GM20000 (cell line): ENCODE results near the gene PPP4C.
A peak's percentile ranks its signal among the peaks of the same experiment; 100 is the strongest.

Experiments used
- DNase-seq: peaks from one replicate; pipeline ENCODE4 v3.0.0; 2012; ENCODE audit warnings: low spot score
- TF ChIP-seq, protein P1 (sequence below): IDR thresholded peaks from 2 replicates; pipeline ENCODE4 v1.5.1; 2012; ENCODE audit warnings: mild to moderate bottlenecking, control low read depth; ENCODE audit errors: extremely low read depth, missing control alignments

PPP4C gene

DNA sequence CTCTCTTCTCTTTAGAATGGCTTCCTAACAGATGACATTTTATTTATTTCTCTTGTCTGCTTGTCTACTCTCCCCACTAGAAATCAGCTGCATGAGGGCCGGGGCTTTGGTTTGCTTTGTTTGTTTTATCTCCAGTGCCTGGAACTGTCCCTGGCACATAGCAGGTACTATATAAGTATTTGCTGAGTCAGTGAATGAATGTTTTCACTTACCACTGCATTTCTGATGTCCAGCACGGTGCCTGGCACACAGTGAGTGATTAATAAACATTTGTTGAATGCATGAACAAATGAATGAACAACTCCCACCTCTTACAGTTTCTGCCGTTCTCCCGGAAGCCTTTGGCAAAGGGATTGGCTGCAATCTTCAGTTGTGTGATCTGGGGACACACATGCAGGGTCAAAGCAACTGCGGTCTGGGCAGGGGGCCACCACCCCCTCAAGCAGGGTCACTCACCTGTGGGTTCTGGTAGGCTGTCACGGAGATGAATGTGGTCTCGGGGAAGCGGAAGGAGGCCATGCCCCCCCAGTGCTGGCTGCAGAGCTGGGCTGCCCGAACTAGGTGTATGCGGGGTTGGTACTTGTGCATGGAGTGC lies 12.5 kb downstream of the PPP4C start:
- DNase-seq, result no peak
- TF ChIP-seq, protein P1, sequence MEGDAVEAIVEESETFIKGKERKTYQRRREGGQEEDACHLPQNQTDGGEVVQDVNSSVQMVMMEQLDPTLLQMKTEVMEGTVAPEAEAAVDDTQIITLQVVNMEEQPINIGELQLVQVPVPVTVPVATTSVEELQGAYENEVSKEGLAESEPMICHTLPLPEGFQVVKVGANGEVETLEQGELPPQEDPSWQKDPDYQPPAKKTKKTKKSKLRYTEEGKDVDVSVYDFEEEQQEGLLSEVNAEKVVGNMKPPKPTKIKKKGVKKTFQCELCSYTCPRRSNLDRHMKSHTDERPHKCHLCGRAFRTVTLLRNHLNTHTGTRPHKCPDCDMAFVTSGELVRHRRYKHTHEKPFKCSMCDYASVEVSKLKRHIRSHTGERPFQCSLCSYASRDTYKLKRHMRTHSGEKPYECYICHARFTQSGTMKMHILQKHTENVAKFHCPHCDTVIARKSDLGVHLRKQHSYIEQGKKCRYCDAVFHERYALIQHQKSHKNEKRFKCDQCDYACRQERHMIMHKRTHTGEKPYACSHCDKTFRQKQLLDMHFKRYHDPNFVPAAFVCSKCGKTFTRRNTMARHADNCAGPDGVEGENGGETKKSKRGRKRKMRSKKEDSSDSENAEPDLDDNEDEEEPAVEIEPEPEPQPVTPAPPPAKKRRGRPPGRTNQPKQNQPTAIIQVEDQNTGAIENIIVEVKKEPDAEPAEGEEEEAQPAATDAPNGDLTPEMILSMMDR, result no peak

DNA sequence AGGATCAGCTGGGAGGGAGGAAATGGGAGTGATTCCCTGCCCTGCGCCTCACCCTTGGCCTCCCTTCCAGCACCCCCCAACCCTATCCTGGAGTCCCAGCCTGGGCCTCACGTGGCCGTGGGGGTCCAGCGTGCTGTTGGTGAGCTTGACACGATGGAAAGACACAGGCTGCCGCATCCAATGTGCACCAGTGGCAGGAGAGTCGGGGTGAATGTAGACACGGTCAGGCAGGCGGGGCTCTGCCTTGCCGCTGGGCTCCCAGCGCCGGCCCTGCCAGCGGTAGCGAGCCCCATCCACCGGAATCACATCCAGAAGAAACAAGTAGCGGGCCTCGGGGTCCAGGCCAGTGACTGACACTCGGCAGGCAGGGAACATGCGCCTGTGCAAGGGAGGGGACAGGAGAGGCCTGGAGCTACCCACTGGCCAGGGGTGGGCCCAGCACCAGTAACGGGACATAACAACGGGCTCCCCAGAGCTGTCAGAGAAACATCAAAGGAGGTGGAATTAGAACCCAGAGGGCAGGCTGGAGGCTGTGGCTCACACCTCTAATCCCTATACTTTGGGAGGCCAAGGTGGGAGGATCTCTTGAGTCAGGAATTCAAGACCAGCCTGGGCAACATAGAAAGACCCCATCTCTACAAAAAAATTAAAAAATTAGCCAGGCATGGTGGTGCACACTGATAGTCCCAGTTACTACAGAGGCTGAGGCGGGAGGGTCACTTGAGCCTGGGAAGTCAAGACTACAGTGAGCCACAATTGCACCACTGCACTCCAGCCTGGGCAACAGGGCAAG lies 13.2 kb downstream of the PPP4C start:
- no peak for DNase-seq
- TF ChIP-seq, protein P1, result no peak

DNA sequence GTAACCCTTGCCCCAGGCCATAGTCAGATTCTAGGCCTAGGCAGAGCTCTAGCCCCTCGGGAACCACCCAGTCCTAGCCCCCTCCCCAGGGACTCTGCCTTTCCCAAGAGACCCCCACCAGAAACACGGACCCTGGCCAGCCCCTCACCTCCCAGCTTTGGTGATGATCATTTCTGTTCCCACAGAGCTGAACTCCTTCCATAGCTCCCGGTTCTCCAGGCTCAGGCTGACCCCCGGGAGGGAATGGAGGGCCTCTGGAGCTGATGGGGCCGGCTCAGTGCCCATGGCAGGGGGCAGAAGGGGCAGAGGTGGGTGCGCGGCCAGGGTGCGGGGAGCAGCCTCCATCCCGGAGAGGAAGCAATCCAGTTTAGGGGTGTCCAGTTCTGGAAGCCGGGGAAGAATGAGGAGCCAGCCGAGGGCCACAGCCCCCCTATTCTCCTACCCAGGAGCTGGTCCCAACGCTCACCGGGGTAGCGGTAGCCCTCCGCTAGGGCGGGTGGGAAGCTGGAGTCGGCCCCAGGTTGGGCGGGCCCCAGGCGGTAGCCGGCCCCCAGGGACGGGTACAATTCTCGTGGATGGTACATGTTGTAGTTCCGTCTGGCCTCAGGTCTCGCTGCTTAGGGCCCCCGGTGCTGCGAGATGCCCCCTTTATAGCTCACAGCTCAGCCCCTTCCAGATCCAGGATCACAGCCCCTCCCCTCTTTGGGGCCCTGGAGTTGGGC lies 15.0 kb downstream of the PPP4C start:
- TF ChIP-seq, protein P1, result no peak
- DNase-seq, result no peak

DNA sequence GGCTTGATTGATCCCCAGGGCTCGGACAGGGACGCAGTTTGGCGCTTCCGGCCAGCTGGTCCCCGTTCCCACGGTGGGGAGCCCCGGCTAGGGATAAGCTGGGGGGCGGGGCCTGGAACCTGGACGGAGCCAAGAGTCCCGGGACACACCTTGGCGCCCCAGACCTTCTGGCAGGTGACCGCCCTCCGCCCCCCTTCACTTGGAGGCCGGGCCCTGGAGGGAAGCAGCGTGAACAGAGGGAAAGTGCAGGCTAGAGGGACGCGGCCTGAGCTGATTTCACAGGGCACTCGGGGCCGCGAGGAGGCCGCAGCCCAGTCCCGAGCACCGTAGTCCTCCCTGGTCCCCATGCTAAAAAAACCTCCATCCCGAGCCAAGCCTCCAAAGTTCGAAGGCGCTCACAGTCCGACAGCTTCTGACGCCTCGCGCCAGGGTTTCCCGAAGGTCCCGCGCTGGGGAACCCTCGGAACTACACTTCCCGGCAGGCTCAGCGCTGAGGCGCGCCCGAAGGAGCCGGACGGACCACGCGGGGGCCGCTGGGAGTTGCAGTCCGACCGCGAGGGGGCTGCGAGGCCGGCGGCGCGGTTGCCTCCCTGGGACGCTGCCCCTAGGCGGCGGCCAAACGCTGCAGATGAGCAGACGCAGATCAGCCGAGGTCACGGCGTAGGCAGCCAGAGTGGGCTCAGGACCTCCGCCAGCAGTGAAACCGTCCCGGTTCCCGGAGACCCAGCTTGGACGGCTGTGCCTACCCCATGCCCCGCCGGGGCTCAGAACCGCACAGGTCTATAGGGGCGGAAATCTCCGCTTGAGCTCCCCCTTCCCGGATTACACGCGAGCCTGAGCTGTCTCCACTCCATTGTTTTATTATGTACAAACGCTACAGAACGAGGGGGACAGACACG lies 15.9 kb downstream of the PPP4C start, which contains the start of gene TBX6:
Gene TBX6 (minus strand): TSS at position 451 of the 899 bp plus-strand sequence. CDS start 731 bp downstream, outside the sequence.
- TF ChIP-seq, protein P1, result peak; percentile 89

DNA sequence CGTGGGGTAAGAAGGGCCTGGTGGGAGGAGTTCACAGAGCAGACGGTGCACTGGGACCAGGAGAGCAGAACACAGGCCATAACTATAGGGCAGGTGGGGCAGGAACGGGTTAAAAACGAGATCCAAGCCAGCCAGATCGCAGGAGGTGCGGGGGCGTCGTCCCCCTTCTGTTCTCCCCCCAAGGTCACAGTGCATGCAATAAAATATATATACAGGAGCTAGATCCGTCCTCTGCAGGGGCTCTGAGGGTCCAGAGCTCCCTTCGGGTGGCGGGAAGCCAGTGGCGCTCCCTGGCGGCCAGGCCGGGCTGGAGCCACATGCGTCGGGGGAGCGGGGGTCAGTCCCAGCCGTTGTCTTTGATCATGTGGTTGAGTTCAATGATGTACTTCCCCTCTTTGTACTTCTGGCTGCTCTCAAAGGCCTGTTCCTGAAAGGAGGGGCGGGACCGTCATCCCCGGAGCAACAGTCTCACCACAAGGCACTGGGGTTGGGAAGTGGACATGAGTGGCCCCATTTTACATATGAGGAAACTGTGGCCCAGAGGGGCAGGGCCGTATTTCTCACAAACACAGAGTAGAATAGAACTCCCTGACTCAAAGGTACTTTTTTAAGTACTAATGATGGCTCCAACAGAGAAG lies 16.7 kb downstream of the PPP4C start:
- DNase-seq, result peak; percentile 95
- TF ChIP-seq, protein P1, result peak; percentile 98

More for the DNA sequence above, 15.9 kb downstream of the PPP4C start, which contains the start of gene TBX6:
- peak; percentile 95 for DNase-seq

DNA sequence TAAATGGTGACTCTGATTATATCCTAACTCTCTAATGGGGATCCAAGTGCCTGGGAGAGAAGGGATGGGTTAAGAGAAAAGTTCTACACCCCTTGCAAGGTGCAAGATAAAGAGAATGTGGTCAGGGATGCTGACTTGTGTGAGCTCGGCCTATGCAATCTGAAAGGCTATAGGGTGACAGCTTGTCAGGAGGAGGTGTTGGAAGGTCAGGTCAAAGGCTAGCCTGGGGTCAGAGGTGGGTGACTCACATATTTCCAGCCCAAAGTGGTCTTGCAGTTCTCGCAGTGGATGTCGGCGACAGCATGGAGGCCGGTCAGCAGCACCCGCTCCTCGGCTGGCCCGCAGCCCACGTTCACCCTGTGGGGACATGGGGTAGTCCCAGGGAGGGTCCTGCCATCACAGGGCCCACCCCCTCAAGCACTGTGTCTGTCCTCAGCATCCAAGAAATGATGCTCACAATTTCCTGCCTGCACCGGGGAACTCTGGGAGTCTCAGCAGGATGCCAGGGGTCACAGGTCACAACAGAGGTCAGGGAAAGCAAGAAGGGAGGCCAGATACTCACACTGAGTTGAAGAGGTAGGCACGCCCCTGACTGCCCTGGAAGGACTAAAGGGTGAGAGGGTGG lies 18.9 kb downstream of the PPP4C start:
- no peak for DNase-seq
- TF ChIP-seq, protein P1, result no peak
